Breast epithelium (tissue), 4 donors: ENCODE data around the gene PPP2R2B. TPM values are rescaled to one million over a fixed set of nuclear protein-coding genes. Genes with fewer than 3 reads are reported as not detected.

Source experiments
- DNase-seq, 2 donors: peaks; one replicate each; pipeline ENCODE4 v3.0.0-alpha.2; 2019; ENCODE audit warnings: low spot score in 2 of 2
- H3K27ac ChIP-seq, 2 donors: fragments of 200-600 bp; sonication (generic) in 1 of 2; one replicate each; pipeline ENCODE4 v1.5.1; 2016 to 2019; ENCODE audit warnings: mild to moderate bottlenecking in 1 of 2
- H3K27me3 ChIP-seq, 2 donors: fragments of 200-600 bp; sonication (generic) in 1 of 2; one replicate each; pipeline versions ENCODE4 v1.5.1 to v1.6.0; 2017 to 2019; ENCODE audit warnings: control low read depth in 1 of 2, mild to moderate bottlenecking in 1 of 2
- H3K36me3 ChIP-seq: fragments of 200-600 bp; one replicate; pipeline ENCODE4 v1.5.1; 2019
- H3K4me1 ChIP-seq, 2 donors: fragments of 200-600 bp; sonication (generic); one replicate each; pipeline ENCODE4 v1.5.1; 2016 to 2019; ENCODE audit warnings: control low read depth in 1 of 2
- H3K4me3 ChIP-seq, 3 donors: fragments of 200-600 bp; sonication (generic); 1 replicate in 2 of 3; 2 replicates in 1 of 3; pipeline ENCODE4 v1.5.1; 2016 to 2019; ENCODE audit warnings: mild to moderate bottlenecking in 3 of 3, moderate library complexity in 2 of 3
- H3K9me3 ChIP-seq, 2 donors: fragments of 200-600 bp; sonication (generic) in 1 of 2; one replicate each; pipeline ENCODE4 v1.5.1; 2016 to 2019; ENCODE audit warnings: control low read depth in 1 of 2
- POLR2A ChIP-seq: fragments of 450-650 bp; IDR thresholded peaks from one replicate; pipeline ENCODE4 v1.6.1; 2016; ENCODE audit warnings: antibody characterized with exemption, mild to moderate bottlenecking, moderate library complexity
- POLR2AphosphoS5 ChIP-seq, 3 donors: sonication (generic); formaldehyde crosslinking; IDR thresholded peaks; one replicate each; pipeline ENCODE4 v1.6.1; 2017; ENCODE audit warnings: antibody characterized with exemption in 3 of 3
- intact Hi-C: fragments of 100-400 bp; cut with DNase I; formaldehyde crosslinking; loops from one replicate; pipeline ENCODE4 v1.15.1; 2023; ENCODE audit warnings: low total_unique reads
- total RNA-seq, 3 donors: library from RNA; depleted of rRNA; stranded (reverse); fragments of >200 nt; gene quantifications; one replicate each; pipeline ENCODE4 v1.1.0, GENCODE V29; 2016
- TF ChIP-seq, protein P1 (sequence below), 3 donors: fragments of 450-650 bp; IDR thresholded peaks; one replicate each; pipeline ENCODE4 v1.5.1; 2016 to 2017; ENCODE audit warnings: antibody characterized with exemption in 3 of 3, mild to moderate bottlenecking in 3 of 3, moderate library complexity in 3 of 3

PPP2R2B gene
- total RNA-seq, 3 donors from 2014 or later: 0.33 to 1.8 (median 1.6) TPM

DNA sequence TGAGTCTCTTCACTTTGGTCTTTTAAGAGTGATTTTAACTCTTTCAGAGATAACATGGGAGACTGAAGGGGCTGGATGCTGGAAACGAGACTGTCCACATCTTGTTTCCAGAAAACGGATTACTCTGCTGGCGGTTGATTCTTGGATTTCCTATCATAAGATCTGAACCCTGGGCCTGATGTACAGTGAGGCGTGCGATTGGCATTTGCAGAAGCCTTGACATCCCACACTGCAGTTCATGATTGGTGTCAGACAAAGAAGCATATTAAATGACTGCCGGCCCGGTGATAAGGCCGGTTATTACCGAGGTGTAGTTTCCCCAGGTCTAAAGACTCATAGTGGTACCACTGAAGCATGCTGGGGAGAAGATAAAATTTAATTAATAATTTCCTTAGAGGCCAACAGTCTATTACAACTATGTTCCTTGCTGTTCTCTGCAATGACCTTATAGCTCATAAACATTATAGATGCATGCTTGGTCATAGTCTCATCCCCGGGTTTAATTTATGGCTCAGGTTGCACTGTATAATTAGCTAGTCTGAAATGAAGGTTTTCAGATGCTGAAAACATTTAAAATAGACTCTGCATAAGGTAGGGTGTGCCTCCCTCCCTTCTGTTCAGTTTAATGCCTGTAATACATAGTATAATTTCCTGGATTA lies 99.2 kb downstream of the PPP2R2B start:
- Histone ChIP-seq H3K36me3 (no peaks in the 10 kb centered on the region), H3K4me1 (no peaks in the 10 kb centered on the region), H3K9me3 (no peaks in the 10 kb centered on the region), H3K27ac (no peak overlapping the region), H3K4me3 (no peak overlapping the region), H3K27me3 (no peaks in the 10 kb centered on the region)
- intact Hi-C loops: no loop called here
- TF ChIP-seq POLR2A (no peak), POLR2AphosphoS5 (IDR thresholded peaks at IDR 0.05) (no peak)
- TF ChIP-seq, protein P1, sequence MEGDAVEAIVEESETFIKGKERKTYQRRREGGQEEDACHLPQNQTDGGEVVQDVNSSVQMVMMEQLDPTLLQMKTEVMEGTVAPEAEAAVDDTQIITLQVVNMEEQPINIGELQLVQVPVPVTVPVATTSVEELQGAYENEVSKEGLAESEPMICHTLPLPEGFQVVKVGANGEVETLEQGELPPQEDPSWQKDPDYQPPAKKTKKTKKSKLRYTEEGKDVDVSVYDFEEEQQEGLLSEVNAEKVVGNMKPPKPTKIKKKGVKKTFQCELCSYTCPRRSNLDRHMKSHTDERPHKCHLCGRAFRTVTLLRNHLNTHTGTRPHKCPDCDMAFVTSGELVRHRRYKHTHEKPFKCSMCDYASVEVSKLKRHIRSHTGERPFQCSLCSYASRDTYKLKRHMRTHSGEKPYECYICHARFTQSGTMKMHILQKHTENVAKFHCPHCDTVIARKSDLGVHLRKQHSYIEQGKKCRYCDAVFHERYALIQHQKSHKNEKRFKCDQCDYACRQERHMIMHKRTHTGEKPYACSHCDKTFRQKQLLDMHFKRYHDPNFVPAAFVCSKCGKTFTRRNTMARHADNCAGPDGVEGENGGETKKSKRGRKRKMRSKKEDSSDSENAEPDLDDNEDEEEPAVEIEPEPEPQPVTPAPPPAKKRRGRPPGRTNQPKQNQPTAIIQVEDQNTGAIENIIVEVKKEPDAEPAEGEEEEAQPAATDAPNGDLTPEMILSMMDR (IDR thresholded peaks at IDR 0.05): no peak
- no peak for DNase-seq

DNA sequence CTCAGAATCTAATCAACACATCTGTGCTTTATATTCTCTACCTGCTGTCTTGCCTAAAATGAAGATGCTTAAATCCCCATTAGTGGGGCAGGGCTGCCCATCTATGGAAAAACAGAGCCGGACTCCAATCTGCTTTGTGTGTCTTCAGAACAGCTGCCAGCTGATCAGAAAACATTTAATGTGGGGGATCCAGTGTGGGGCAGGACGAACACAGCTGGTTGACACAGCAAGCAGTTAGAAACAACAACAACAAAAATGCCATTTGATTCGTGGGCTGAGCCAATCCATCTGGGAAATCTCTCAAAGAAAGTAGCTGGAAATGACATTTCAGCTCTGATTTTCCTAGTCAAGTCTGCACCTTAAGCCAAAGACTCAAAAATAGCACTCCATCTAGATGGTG lies 99.8 kb downstream of the PPP2R2B start:
- TF ChIP-seq POLR2AphosphoS5 (IDR thresholded peaks at IDR 0.05) (no peak), POLR2A (no peak)
- TF ChIP-seq, protein P1 (IDR thresholded peaks at IDR 0.05): no peak
- DNase-seq: no peak
- no peaks in the 10 kb centered on the region for H3K4me1 ChIP-seq
- no peaks in the 10 kb centered on the region for H3K36me3 ChIP-seq
- H3K9me3 ChIP-seq: no peaks in the 10 kb centered on the region
- intact Hi-C loops: no loop called here
- H3K27me3 ChIP-seq: no peaks in the 10 kb centered on the region
- no peak overlapping the region for H3K27ac ChIP-seq
- no peak overlapping the region for H3K4me3 ChIP-seq

DNA sequence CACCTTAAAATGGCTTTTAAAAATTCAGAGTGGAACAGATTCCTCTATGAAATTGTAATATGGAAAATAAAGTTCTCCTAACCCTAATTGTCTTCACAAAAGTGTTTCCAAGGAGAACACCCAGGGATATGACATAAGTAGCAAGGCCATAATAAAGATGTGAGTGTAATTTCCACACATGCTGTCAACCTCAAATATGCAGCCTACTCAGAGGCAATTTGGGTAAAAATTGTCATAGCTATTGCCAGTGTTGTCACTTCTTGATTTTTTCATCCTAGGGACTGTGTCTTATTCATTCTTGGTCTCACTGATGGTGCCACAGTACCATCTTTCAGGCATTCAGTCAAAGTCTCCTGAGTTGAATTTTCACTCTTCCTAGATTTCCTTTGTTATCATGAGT lies 100.3 kb downstream of the PPP2R2B start:
- no peaks in the 10 kb centered on the region for H3K27me3 ChIP-seq
- H3K9me3 ChIP-seq: no peaks in the 10 kb centered on the region
- H3K36me3 ChIP-seq: no peaks in the 10 kb centered on the region
- H3K27ac ChIP-seq: no peak overlapping the region
- H3K4me3 ChIP-seq: no peak overlapping the region
- intact Hi-C loops: no loop called here
- no peaks in the 10 kb centered on the region for H3K4me1 ChIP-seq
- TF ChIP-seq POLR2A (no peak), POLR2AphosphoS5 (IDR thresholded peaks at IDR 0.05) (no peak)
- TF ChIP-seq, protein P1 (IDR thresholded peaks at IDR 0.05): no peak
- no peak for DNase-seq

DNA sequence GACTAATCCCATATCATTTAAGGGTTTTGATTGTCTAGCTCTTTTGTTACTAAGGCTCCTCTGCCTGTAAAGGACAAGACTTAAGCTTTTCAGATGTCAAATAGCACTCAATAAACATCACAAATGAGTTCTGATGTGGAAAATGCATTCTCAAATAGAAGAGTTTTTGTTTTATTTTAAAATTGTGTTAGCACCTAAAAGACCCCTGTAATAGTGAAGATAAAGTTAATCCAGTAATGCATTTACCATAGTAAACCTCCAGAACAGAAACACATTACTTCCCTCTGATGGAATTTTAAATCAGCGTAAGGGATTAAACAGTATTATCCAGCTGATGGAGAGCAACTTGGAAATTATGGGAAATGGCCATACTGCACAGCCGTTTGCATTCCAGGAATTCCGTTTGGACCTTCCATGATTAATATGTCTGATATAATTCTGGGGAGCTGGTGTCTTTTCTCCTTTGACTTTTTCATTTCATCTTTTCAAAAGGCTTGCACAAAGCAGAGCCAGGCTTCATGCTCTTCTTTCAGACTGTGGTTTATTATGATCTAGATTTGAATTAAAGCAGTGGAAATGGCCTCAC lies 105.6 kb downstream of the PPP2R2B start:
- DNase-seq: no peak
- no peaks in the 10 kb centered on the region for H3K36me3 ChIP-seq
- H3K4me3 ChIP-seq: no peak overlapping the region
- H3K27ac ChIP-seq: no peak overlapping the region
- H3K4me1 ChIP-seq: no peaks in the 10 kb centered on the region
- TF ChIP-seq POLR2AphosphoS5 (IDR thresholded peaks at IDR 0.05) (no peak), POLR2A (no peak)
- TF ChIP-seq, protein P1 (IDR thresholded peaks at IDR 0.05): no peak
- intact Hi-C loops: no loop called here
- H3K9me3 ChIP-seq: no peaks in the 10 kb centered on the region
- no peaks in the 10 kb centered on the region for H3K27me3 ChIP-seq

DNA sequence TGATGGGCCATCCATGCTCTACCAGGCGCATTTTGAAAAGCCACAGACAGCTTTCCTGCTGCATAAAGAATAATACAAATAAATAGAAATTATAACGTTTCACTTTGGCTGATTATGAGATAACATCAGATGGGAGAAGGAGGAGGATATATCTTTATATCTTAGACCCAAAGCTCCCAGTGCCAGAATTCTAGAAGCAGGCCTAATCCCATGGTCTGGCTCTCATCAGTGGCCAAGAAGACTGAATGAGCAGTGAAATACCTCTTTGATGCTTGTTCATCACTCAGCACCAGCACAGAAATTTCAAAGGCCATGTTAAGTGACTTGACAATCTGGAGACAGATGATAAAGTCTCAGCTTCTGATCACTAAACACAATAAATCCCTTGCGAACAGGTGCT lies 107.6 kb downstream of the PPP2R2B start:
- TF ChIP-seq, protein P1 (IDR thresholded peaks at IDR 0.05): no peak
- no peak for TF ChIP-seq POLR2AphosphoS5 (IDR thresholded peaks at IDR 0.05)
- TF ChIP-seq POLR2A: no peak
- Histone ChIP-seq H3K27me3 (no peaks in the 10 kb centered on the region), H3K4me1 (no peaks in the 10 kb centered on the region), H3K4me3 (no peak overlapping the region), H3K36me3 (no peaks in the 10 kb centered on the region), H3K27ac (no peak overlapping the region), H3K9me3 (no peaks in the 10 kb centered on the region)
- DNase-seq: no peak
- intact Hi-C loops: no loop called here
